Chondrocyte (in vitro differentiated cells): ENCODE results near the gene FBXO3. TPM values are rescaled to one million over a fixed set of nuclear protein-coding genes. Genes with fewer than 3 reads are reported as not detected.

Experiments used
- DNase-seq: peaks from one replicate; pipeline ENCODE4 v3.0.0; 2021; ENCODE audit warnings: mixed read lengths, low spot score
- H3K27ac Mint-ChIP-seq: one replicate; pipeline ENCODE4 v1.8.0; 2021; ENCODE audit warnings: mild to moderate bottlenecking, moderate library complexity, mixed read lengths; ENCODE audit not compliant: unreplicated experiment
- H3K27me3 Mint-ChIP-seq: 2 replicates; pipeline ENCODE4 v1.8.0; 2021; ENCODE audit warnings: low read depth, mixed read lengths
- H3K36me3 Mint-ChIP-seq: 2 replicates; pipeline ENCODE4 v1.8.0; 2021; ENCODE audit warnings: low read depth, mixed read lengths
- H3K4me1 Mint-ChIP-seq: 2 replicates; pipeline ENCODE4 v1.8.0; 2021; ENCODE audit warnings: low read depth, mild to moderate bottlenecking, mixed read lengths
- H3K4me3 Mint-ChIP-seq: one replicate; pipeline ENCODE4 v1.8.0; 2021; ENCODE audit warnings: mild to moderate bottlenecking, moderate library complexity, mixed read lengths; ENCODE audit not compliant: unreplicated experiment
- H3K9me3 Mint-ChIP-seq: 2 replicates; pipeline ENCODE4 v1.8.0; 2021; ENCODE audit warnings: low read depth, mixed read lengths
- total RNA-seq: library from RNA; stranded (reverse); gene quantifications from 3 replicates; pipeline ENCODE4 v1.2.1, GENCODE V29; 2021
- TF ChIP-seq, protein P1 (sequence below): fragments of 200-600 bp; sonication (generic); IDR thresholded peaks from 2 replicates; pipeline ENCODE4 v1.5.0; 2021; ENCODE audit warnings: antibody characterized with exemption, mild to moderate bottlenecking, moderate library complexity

FBXO3 gene
- total RNA-seq, 1 donor from 2014 or later = 22.0 TPM

DNA sequence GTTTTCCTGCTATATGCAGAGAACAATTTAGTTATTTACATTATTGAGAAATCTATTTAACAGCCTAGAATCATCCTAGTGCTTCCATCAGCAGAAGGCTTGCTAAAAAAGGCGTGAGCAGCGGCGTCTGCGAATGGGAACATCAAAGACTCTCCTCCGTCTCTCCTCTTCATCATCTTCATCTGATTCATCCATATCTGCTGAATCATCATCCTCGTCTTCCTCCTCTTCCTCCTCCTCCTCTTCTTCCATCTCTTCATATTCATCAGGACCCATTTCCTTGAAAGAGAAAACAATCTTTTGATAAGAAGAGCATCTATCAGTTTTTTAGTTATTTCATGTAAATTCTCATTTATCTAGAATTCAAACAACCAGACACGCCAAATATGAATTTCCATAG, 32.5 kb downstream of the FBXO3 start:
- H3K4me1 Mint-ChIP-seq = peaks cover 15% of the 10 kb centered on the region
- peaks cover 3% of the 10 kb centered on the region for H3K36me3 Mint-ChIP-seq
- H3K27me3 Mint-ChIP-seq = no peaks in the 10 kb centered on the region
- no peak for DNase-seq
- H3K4me3 Mint-ChIP-seq = no peak overlapping the region
- no peak overlapping the region for H3K27ac Mint-ChIP-seq
- TF ChIP-seq, protein P1, sequence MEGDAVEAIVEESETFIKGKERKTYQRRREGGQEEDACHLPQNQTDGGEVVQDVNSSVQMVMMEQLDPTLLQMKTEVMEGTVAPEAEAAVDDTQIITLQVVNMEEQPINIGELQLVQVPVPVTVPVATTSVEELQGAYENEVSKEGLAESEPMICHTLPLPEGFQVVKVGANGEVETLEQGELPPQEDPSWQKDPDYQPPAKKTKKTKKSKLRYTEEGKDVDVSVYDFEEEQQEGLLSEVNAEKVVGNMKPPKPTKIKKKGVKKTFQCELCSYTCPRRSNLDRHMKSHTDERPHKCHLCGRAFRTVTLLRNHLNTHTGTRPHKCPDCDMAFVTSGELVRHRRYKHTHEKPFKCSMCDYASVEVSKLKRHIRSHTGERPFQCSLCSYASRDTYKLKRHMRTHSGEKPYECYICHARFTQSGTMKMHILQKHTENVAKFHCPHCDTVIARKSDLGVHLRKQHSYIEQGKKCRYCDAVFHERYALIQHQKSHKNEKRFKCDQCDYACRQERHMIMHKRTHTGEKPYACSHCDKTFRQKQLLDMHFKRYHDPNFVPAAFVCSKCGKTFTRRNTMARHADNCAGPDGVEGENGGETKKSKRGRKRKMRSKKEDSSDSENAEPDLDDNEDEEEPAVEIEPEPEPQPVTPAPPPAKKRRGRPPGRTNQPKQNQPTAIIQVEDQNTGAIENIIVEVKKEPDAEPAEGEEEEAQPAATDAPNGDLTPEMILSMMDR = no peak
- H3K9me3 Mint-ChIP-seq = no peaks in the 10 kb centered on the region

DNA sequence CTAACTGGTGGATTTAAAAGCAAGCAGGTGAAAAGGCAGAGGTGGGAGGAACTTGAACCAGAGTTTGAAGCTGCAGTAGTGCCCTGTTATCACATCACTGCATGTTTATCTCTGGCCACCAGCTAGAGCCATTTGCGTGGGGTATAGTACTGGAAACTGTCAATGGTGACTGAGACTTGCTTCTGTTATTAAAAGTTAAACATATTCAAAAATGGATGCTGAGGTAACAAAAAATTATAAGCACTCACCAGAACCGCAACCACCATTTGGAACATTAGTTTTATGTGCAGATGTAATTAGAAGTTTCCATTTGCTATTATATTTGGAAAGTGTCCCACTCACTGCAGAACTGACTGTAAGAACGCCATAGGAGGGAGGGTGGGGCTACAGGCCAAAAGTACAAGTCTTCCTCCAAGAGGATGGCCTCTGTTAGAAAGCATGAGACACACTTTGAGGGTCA, 36.9 kb downstream of the FBXO3 start:
- Mint-ChIP-seq H3K27me3 (no peaks in the 10 kb centered on the region), H3K9me3 (no peaks in the 10 kb centered on the region), H3K4me3 (peak overlapping the region; percentile 89), H3K4me1 (peaks cover 45% of the 10 kb centered on the region), H3K36me3 (peaks cover 6% of the 10 kb centered on the region), H3K27ac (peak overlapping the region; percentile 97)
- DNase-seq = no peak
- TF ChIP-seq, protein P1 = no peak

DNA sequence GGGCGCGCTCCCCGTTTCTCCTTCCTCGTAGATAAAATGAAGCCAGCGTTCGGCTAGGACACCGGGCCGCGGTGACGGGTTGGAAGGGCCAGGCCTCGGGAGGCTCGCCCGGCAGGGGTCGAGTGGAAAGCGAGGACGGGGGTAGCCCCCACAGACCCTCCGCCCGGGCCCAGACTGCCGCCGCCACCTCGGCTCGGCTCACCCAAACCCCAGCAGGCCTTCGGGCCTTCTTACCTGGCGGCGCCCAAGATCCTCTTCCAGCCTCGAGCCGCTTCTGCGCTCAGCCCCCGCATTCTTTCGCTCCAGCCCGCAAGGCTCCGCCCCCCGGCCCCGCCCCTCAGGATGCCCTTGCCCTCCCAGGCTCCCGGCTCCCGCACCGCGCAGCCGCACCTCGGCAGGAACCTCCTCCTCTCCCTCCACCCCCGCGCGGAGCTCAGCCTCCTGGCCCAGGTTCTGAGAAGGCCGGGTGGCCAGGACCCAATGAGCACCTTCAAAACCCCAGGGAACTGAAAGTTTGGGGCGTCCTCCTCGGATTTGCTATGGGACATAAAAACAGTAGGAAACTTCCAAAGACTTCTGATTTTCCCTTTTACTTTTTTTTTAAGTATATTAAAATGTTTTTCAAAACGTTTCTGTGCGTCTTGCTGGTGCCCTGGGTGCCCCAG, 38.0 kb downstream of the FBXO3 start, which contains the start of gene CD59:
Gene CD59, minus strand, starts transcription at position 276 of the 665 bp plus-strand sequence. CDS start 13,978 bp downstream, outside the sequence.
- peak; percentile 97 for DNase-seq
- Mint-ChIP-seq H3K4me1 (peaks cover 50% of the 10 kb centered on the region), H3K27ac (peak within 1 kb of the TSS; percentile 97), H3K36me3 (peaks cover 4% of the 10 kb centered on the region), H3K27me3 (no peaks in the 10 kb centered on the region), H3K4me3 (peak within 1 kb of the TSS; percentile 89), H3K9me3 (no peaks in the 10 kb centered on the region)
- TF ChIP-seq, protein P1 = peak; percentile 32

DNA sequence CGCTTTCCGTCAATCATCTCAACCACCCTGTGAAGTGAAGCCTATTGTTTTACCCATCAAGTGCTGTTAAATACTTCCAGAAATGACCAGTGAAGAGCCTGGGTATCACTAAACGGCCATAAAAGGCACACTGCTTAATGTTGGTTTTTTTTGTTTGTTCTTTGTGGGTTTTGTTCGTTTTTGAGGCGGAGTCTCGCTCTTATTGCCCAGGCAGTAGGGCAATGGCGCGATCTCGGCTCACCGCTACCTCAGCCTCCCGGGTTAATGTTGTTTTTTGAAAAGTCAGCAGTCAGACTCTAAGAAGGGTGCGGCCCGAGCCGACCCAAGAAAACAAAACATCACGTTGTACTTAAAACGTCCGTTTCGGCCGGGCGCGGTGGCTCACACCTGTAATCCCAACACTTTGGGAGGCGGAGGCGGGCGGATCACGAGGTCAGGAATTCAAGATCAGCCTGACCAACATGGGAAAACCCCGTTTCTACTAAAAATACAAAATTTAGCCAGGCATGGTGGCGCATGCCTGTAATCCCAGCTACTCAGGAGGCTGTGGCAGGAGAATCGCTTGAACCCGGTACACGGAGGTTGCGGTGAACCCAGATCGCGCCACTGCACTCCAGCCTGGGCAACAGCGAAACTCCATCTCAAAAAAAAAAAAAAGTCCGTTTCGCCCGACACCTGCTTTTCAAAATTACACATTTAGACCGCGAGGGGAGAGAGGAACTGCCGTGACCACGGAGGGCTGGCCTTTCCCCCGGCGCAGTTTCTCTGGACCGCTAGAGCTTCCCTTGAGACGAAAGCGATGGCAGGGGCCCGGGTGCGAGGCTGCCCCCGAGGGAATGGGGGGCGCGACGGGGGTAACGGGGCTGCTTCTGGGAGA, 38.8 kb downstream of the FBXO3 start:
- H3K4me3 Mint-ChIP-seq = peak overlapping the region; percentile 89
- H3K4me1 Mint-ChIP-seq = peaks cover 55% of the 10 kb centered on the region
- H3K9me3 Mint-ChIP-seq = no peaks in the 10 kb centered on the region
- H3K27ac Mint-ChIP-seq = peak overlapping the region; percentile 97
- TF ChIP-seq, protein P1 = peak; percentile 36
- H3K36me3 Mint-ChIP-seq = peaks cover 4% of the 10 kb centered on the region
- no peak for DNase-seq
- H3K27me3 Mint-ChIP-seq = no peaks in the 10 kb centered on the region
